Measurements from ENCODE around the gene ZNF616.
A peak's percentile ranks its signal among the peaks of the same experiment; 100 is the strongest.
"Not testable (repeated sequence)": the region's sequence is repeated elsewhere in the genome, so short reads cannot be mapped to it uniquely, and the experiment has no call there.

Gene ZNF616

GRCh38 chr19:52110780-52111179, 29.0 kb downstream of the ZNF616 start:
- no peak for DNase-seq (ENCODE audit: low read depth in 2 of 2)

GRCh38 chr19:52102782-52103181, 37.0 kb downstream of the ZNF616 start:
- DNase-seq (ENCODE audit: low read depth in 2 of 2): no peak

GRCh38 chr19:52101866-52102562, 37.7 kb downstream of the ZNF616 start:
- no peak for DNase-seq (ENCODE audit: low read depth in 2 of 2)

GRCh38 chr19:52099497-52100138, 40.1 kb downstream of the ZNF616 start:
- DNase-seq (ENCODE audit: low read depth in 2 of 2): no peak

- DNase-seq (ENCODE audit: low read depth in 2 of 2): not testable (repeated sequence)
These were observed 43.3 kb downstream of the ZNF616 start for GRCh38 chr19:52096416-52096815.

GRCh38 chr19:52095172-52096014, 44.3 kb downstream of the ZNF616 start, which contains the start of gene ZNF841:
Gene ZNF841, minus strand, starts transcription at chr19:52095765. Its CDS starts 10,964 bp downstream, at chr19:52084801.
- DNase-seq (ENCODE audit: low read depth in 2 of 2): peak; percentile 80 to 88

GRCh38 chr19:52094526-52095130, 45.1 kb downstream of the ZNF616 start:
- no peak for DNase-seq (ENCODE audit: low read depth in 2 of 2)

DNA sequence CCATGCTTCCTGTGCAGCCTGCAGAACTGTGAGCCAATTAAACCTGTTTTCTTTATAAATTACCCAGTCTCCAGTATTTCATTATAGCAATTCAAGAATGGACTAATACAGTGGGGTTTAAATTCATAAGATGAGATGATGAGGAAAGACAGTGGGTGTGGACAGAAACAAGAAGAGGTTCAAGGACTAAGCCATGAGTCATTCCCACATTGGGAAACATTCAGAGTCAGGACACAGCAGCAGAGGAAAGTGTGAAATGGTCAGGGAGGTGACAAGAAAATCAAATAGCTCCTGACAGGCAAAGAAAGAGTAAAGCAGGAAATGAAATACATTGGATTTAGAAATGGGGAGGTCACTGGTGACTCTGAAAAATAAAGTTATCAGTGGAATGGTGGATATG, 53.3 kb downstream of the ZNF616 start:
- no peak for DNase-seq (ENCODE audit: low read depth in 2 of 2)

DNA sequence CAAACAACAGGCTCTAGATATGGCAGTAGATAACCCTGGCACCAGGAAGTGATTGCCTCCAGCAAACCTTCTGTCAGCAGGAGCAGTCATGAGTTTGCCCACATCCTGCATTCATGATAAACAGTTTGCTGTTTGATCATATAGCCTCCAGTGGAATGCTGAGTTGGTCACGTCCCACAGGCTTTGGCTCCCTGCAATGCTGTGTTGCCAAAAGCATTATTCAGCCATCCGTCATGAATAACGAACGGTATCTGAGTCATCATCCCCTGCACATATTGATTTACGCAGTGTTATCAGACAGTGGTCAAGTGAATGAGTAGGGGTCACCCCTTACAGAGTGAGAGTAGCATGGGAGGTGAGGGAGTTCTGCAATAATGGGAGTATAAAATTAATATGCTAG, 69.2 kb downstream of the ZNF616 start:
- no peak for DNase-seq (ENCODE audit: low read depth in 2 of 2)

DNA sequence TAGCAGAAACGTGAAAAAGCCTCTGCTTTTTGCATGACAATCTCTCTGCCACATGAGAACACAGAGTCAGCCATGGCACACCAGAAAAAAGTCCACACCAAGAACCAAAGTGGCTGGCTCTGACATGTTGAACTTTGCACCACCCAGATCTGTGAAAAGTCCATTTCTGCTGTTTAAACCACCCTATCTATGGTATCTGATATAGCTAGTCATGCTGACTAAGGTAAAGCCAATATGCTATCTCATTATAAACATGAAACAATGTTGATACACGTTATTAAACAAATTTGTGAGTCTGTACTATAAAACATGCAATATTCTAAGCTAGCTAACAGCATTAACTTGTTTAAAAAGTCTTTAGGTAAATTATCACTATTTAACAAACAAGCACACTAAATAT, 70.1 kb downstream of the ZNF616 start:
- no peak for DNase-seq (ENCODE audit: low read depth in 2 of 2)

DNA sequence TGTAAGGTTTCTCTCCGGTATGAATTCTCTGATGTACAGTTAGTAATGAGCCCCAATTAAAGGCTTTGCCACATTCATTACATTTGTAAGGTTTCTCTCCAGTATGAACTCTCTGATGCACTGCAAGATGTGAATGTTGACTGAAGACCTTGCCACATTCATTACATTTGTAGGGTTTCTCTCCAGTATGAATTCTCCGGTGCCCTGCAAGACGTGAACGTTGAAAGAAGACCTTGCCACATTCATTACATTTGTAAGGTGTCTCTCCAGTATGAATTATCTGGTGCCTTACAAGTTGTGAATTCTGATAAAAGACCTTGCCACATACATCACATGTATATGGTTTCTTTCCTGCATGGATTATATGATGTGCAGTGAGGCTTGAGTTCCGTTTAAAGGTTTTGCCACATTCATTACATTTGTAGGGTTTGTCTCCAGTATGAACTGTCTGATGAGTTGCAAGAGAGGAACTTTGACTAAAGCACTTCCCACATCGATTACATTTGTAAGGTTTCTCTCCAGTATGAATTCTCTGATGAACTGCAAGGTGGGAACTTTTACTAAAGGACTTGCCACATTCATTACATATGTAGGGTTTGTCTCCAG, 73.4 kb downstream of the ZNF616 start:
- DNase-seq (ENCODE audit: low read depth in 2 of 2): no peak

DNA sequence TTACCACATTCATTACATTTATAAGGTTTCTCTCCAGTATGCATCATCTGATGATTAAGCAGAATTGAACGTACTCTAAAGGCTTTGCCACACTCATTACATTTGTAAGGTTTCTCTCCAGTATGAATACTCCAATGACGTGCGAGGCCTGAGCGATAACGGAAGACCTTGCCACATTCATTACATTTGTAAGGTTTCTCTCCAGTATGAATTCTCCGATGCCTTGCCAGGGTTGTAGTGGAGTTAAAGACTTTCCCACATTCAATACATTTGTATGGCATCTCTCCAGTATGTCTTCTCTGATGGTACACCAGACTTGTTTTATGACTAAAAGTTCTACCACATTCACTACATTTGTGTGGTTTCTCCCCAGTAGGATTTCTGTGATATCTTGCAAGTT, 74.3 kb downstream of the ZNF616 start:
- DNase-seq (ENCODE audit: low read depth in 2 of 2): no peak

Measured in stimulated activated CD4-positive, alpha-beta T cell treated with anti-CD3 and anti-CD28 coated beads, Interleukin-15, amount 100 ng/mL, for 48 hours (primary cell).